GM19239 (cell line): Measurements from ENCODE around the gene PCNX3.
A peak's percentile ranks its signal among the peaks of the same experiment; 100 is the strongest.

Experiments
- DNase-seq: peaks from one replicate; pipeline ENCODE4 v3.0.0; 2011; ENCODE audit warnings: low spot score; ENCODE audit not compliant: insufficient read length
- FAIRE-seq: peaks from 2 replicates; lab custom pipeline; 2011; peaks lifted over from hg19 to GRCh38; lab: Jason Lieb, UNC

Gene PCNX3

GRCh38 chr11:65595543-65596281 lies 19.9 kb upstream of the PCNX3 start, which contains the start of gene KCNK7:
Gene KCNK7 (minus strand): TSS chr11:65595800. CDS start chr11:65595772, 28 bp downstream.
- DNase-seq (no peak), FAIRE-seq (no peak)

- FAIRE-seq: no peak
- no peak for DNase-seq
Observed at GRCh38 chr11:65596520-65596919, 19.1 kb upstream of the PCNX3 start.

GRCh38 chr11:65598258-65598699 lies 17.3 kb upstream of the PCNX3 start:
- no peak for FAIRE-seq
- no peak for DNase-seq

GRCh38 chr11:65599216-65599954 lies 16.2 kb upstream of the PCNX3 start:
- FAIRE-seq: no peak
- DNase-seq: no peak

- no peak for DNase-seq
- no peak for FAIRE-seq
Observed at GRCh38 chr11:65599955-65600246, 15.7 kb upstream of the PCNX3 start.

- no peak for FAIRE-seq
- no peak for DNase-seq
Observed at GRCh38 chr11:65604258-65604657, 11.3 kb upstream of the PCNX3 start.

- DNase-seq: no peak
- FAIRE-seq: no peak
Observed at GRCh38 chr11:65606876-65607613, 8.5 kb upstream of the PCNX3 start.

GRCh38 chr11:65607614-65608426 lies 7.8 kb upstream of the PCNX3 start:
- FAIRE-seq: no peak

GRCh38 chr11:65609229-65609628 lies 6.3 kb upstream of the PCNX3 start:
- FAIRE-seq: no peak
- no peak for DNase-seq

More at GRCh38 chr11:65607614-65608426, 7.8 kb upstream of the PCNX3 start:
- no peak for DNase-seq

- FAIRE-seq (no peak), DNase-seq (no peak)
Observed at GRCh38 chr11:65609665-65610064, 5.9 kb upstream of the PCNX3 start.

GRCh38 chr11:65610404-65610803 lies 5.2 kb upstream of the PCNX3 start:
- no peak for DNase-seq
- FAIRE-seq: no peak

GRCh38 chr11:65611028-65611757 lies 4.4 kb upstream of the PCNX3 start:
- DNase-seq: no peak
- no peak for FAIRE-seq

GRCh38 chr11:65611758-65612603 lies 3.6 kb upstream of the PCNX3 start:
- FAIRE-seq: no peak
- DNase-seq: no peak

- DNase-seq: no peak
- FAIRE-seq: no peak
Observed at GRCh38 chr11:65612691-65613090, 2.9 kb upstream of the PCNX3 start.

GRCh38 chr11:65613091-65613928 lies 2.3 kb upstream of the PCNX3 start:
- no peak for DNase-seq
- no peak for FAIRE-seq

GRCh38 chr11:65615950-65616574 lies 486 bp downstream of the PCNX3 start:
- FAIRE-seq (no peak), DNase-seq (peak; percentile 71)

GRCh38 chr11:65616575-65617001 lies 1.0 kb downstream of the PCNX3 start:
- FAIRE-seq (no peak), DNase-seq (no peak)
